ENCODE measurements around the gene AP3B2. TPM values are rescaled to one million over a fixed set of nuclear protein-coding genes. Genes with fewer than 3 reads are reported as not detected.

The AP3B2 gene
- total RNA-seq (2021; ENCODE audit: unreplicated experiment) (0.07 TPM), Bru-seq, nascent RNA (percentile 17 among the genes with signal in this experiment), BruChase-seq, experiment 1, labeled RNA remaining after a 6-hour chase (percentile 15 among the genes with signal in this experiment), BruChase-seq, experiment 2, labeled RNA remaining after a 2-hour chase (percentile 21 among the genes with signal in this experiment)
- polyA plus RNA-seq (2012) = 0.05 and 0.18 TPM in 2 replicates
- long read RNA-seq = 0 reads

- H3K27ac ChIP-seq (ENCODE audit: low read depth, low read length) = no peak within 1 kb of the TSS
Measured at GRCh38 chr15:82709421-82710207, at the start of gene AP3B2. Gene AP3B2, minus strand, starts transcription at chr15:82709875. Its CDS starts 169 bp downstream, at chr15:82709706.

More at GRCh38 chr15:82709421-82710207, at the start of gene AP3B2:
- Histone ChIP-seq H3K79me2 (ENCODE audit: insufficient read depth, low read length) (no peaks in the 10 kb centered on the region), H4K20me1 (ENCODE audit: insufficient read depth) (no peaks in the 10 kb centered on the region), H3K4me1 (ENCODE audit: control insufficient read depth in 1 of 2, insufficient read depth in 2 of 2, low read length in 2 of 2) (peaks cover 0 to 4% of the 10 kb centered on the region in 2 experiments; a peak in 1 of 4 replicates), H3K9me3 (ENCODE audit: control insufficient read depth in 1 of 2, insufficient read depth in 1 of 2, low read depth in 1 of 2, low read length in 2 of 2) (no peaks in the 10 kb centered on the region), H2AFZ (ENCODE audit: low read depth, low read length, poor library complexity, severe bottlenecking) (no peak within 1 kb of the TSS), H3K4me2 (ENCODE audit: low read length) (peak within 1 kb of the TSS; percentile 83), H3K9me2 (ENCODE audit: insufficient read depth) (no peaks in the 10 kb centered on the region), H3K27me3 (ENCODE audit: insufficient read depth, low read length) (no peaks in the 10 kb centered on the region), H3K36me3 (ENCODE audit: control insufficient read depth in 1 of 2, insufficient read depth in 2 of 2, low read length in 2 of 2) (no peaks in the 10 kb centered on the region), H3K4me3 (replicated peaks in 1 of 2; ENCODE audit: low read depth in 1 of 2, low read length in 2 of 2) (peak within 1 kb of the TSS; percentile 33 to 55), H3K9ac (ENCODE audit: low read length) (no peak within 1 kb of the TSS)
- ATAC-seq = peak; percentile 94
- CTCF ChIA-PET = no interaction called here
- POLR2A ChIA-PET = no interaction called here
- RAD21 ChIA-PET (ENCODE audit: low non-redundant PET in 1 of 2, low total read pairs in 2 of 2, uncharacterized antibody in 2 of 2, unreplicated experiment in 2 of 2) = no interaction called here
- intact Hi-C loops (cut with micrococcal nuclease) = loop anchor here (5.0 kb wide), 1 partner anchor 47 kb away; no protein-coding TSS in a partner anchor
- BruUV-seq (replicated peaks) = no TSS peak
- TF ChIP-seq CBX3 (IDR thresholded peaks at IDR 0.05; ENCODE audit: low read depth) (no peak), FOSL1 (IDR thresholded peaks at IDR 0.05; ENCODE audit: low read depth) (no peak), REST (IDR thresholded peaks at IDR 0.05; ENCODE audit: low read depth) (peak; percentile 71), CEBPB (IDR thresholded peaks at IDR 0.05; ENCODE audit: low read depth) (no peak), EZH2phosphoT487 (IDR thresholded peaks at IDR 0.05; ENCODE audit: borderline replicate concordance) (no peak), ZFX (IDR thresholded peaks at IDR 0.05) (peak; percentile 7; the same call in 1 of the 2 replicates), RAD21 (IDR thresholded peaks at IDR 0.05; ENCODE audit: low read depth) (no peak), EZH2 (IDR thresholded peaks at IDR 0.05) (no peak)
- DNase-seq (ENCODE audit: low read depth, low spot score) = no peak

Data from HCT116 (cell line).